ENCODE measurements around the gene FARP2. TPM values are rescaled to one million over a fixed set of nuclear protein-coding genes. Genes with fewer than 3 reads are reported as not detected.

The FARP2 gene
- total and polyA plus RNA-seq, 2 of the 13 experiments (the other 11 are each of a cell fraction or from before 2014, with no cell fraction given) = 28.0 to 45.4 TPM

DNA sequence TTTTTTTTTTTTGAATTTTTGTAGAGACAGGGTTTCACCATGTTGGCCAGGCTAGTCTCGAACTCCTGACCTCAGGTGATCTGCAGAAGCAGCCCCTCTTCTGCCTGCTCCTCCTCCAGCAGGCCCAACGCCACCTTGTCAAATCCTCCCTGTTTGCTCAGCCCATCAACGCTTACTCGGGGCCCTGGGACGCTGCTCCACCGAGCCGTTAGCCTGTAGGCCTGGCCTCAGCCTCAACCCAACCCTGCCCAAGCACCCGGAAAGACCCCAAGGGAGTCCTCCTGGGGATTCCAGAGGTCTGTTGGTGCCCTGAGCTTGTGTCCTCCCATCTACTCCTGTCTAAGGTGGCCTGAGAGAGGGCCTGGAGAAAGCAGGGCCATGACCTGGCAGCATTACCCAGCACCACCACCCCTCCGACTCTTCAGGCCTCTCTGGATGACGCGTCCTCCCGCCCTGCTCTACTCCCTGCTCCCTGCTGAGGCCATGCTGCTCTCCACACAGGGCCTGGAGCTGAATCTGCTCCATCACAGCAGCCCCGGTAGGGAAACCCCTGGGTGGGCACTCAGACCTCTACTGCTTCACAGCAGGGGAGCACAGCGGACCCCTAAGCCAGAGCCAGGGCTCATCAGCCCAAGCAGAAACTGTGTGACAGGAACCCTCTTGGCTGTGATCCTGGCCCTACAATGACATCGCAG is 149.1 kb downstream of the FARP2 start (continued):
- TF ChIP-seq, protein P1, sequence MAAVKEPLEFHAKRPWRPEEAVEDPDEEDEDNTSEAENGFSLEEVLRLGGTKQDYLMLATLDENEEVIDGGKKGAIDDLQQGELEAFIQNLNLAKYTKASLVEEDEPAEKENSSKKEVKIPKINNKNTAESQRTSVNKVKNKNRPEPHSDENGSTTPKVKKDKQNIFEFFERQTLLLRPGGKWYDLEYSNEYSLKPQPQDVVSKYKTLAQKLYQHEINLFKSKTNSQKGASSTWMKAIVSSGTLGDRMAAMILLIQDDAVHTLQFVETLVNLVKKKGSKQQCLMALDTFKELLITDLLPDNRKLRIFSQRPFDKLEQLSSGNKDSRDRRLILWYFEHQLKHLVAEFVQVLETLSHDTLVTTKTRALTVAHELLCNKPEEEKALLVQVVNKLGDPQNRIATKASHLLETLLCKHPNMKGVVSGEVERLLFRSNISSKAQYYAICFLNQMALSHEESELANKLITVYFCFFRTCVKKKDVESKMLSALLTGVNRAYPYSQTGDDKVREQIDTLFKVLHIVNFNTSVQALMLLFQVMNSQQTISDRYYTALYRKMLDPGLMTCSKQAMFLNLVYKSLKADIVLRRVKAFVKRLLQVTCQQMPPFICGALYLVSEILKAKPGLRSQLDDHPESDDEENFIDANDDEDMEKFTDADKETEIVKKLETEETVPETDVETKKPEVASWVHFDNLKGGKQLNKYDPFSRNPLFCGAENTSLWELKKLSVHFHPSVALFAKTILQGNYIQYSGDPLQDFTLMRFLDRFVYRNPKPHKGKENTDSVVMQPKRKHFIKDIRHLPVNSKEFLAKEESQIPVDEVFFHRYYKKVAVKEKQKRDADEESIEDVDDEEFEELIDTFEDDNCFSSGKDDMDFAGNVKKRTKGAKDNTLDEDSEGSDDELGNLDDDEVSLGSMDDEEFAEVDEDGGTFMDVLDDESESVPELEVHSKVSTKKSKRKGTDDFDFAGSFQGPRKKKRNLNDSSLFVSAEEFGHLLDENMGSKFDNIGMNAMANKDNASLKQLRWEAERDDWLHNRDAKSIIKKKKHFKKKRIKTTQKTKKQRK (IDR thresholded peaks at IDR 0.05; ENCODE audit: low read length) = no peak
- TF ChIP-seq, protein P2, sequence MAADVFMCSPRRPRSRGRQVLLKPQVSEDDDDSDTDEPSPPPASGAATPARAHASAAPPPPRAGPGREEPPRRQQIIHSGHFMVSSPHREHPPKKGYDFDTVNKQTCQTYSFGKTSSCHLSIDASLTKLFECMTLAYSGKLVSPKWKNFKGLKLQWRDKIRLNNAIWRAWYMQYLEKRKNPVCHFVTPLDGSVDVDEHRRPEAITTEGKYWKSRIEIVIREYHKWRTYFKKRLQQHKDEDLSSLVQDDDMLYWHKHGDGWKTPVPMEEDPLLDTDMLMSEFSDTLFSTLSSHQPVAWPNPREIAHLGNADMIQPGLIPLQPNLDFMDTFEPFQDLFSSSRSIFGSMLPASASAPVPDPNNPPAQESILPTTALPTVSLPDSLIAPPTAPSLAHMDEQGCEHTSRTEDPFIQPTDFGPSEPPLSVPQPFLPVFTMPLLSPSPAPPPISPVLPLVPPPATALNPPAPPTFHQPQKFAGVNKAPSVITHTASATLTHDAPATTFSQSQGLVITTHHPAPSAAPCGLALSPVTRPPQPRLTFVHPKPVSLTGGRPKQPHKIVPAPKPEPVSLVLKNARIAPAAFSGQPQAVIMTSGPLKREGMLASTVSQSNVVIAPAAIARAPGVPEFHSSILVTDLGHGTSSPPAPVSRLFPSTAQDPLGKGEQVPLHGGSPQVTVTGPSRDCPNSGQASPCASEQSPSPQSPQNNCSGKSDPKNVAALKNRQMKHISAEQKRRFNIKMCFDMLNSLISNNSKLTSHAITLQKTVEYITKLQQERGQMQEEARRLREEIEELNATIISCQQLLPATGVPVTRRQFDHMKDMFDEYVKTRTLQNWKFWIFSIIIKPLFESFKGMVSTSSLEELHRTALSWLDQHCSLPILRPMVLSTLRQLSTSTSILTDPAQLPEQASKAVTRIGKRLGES (CRISPR knock-in tag; IDR thresholded peaks at IDR 0.05; ENCODE audit: borderline replicate concordance) = no peak
- TF ChIP-seq NFE2L1 (CRISPR knock-in tag; IDR thresholded peaks at IDR 0.05; ENCODE audit: borderline replicate concordance) (no peak), ZNF563 (CRISPR knock-in tag; IDR thresholded peaks at IDR 0.05) (no peak), MTF2 (CRISPR knock-in tag; IDR thresholded peaks at IDR 0.05; ENCODE audit: borderline replicate concordance) (no peak), ZNF589 (CRISPR knock-in tag; conservative IDR thresholded peaks at IDR 0.05) (no peak), AGO2 (optimal IDR thresholded peaks at IDR 0.05; ENCODE audit: low read depth, low read length) (peak; percentile 79)
- TF ChIP-seq, protein P3, sequence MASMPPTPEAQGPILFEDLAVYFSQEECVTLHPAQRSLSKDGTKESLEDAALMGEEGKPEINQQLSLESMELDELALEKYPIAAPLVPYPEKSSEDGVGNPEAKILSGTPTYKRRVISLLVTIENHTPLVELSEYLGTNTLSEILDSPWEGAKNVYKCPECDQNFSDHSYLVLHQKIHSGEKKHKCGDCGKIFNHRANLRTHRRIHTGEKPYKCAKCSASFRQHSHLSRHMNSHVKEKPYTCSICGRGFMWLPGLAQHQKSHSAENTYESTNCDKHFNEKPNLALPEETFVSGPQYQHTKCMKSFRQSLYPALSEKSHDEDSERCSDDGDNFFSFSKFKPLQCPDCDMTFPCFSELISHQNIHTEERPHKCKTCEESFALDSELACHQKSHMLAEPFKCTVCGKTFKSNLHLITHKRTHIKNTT (CRISPR knock-in tag; IDR thresholded peaks at IDR 0.05) = no peak
- TF ChIP-seq, protein P4, sequence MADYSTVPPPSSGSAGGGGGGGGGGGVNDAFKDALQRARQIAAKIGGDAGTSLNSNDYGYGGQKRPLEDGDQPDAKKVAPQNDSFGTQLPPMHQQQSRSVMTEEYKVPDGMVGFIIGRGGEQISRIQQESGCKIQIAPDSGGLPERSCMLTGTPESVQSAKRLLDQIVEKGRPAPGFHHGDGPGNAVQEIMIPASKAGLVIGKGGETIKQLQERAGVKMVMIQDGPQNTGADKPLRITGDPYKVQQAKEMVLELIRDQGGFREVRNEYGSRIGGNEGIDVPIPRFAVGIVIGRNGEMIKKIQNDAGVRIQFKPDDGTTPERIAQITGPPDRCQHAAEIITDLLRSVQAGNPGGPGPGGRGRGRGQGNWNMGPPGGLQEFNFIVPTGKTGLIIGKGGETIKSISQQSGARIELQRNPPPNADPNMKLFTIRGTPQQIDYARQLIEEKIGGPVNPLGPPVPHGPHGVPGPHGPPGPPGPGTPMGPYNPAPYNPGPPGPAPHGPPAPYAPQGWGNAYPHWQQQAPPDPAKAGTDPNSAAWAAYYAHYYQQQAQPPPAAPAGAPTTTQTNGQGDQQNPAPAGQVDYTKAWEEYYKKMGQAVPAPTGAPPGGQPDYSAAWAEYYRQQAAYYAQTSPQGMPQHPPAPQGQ (CRISPR knock-in tag; IDR thresholded peaks at IDR 0.05; ENCODE audit: borderline replicate concordance) = no peak
- TF ChIP-seq, protein P5, sequence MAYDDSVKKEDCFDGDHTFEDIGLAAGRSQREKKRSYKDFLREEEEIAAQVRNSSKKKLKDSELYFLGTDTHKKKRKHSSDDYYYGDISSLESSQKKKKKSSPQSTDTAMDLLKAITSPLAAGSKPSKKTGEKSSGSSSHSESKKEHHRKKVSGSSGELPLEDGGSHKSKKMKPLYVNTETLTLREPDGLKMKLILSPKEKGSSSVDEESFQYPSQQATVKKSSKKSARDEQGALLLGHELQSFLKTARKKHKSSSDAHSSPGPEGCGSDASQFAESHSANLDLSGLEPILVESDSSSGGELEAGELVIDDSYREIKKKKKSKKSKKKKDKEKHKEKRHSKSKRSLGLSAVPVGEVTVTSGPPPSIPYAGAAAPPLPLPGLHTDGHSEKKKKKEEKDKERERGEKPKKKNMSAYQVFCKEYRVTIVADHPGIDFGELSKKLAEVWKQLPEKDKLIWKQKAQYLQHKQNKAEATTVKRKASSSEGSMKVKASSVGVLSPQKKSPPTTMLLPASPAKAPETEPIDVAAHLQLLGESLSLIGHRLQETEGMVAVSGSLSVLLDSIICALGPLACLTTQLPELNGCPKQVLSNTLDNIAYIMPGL (CRISPR knock-in tag; IDR thresholded peaks at IDR 0.05; ENCODE audit: borderline replicate concordance in 1 of 2, low read depth in 1 of 2) = no peak
- TF ChIP-seq, protein P6, sequence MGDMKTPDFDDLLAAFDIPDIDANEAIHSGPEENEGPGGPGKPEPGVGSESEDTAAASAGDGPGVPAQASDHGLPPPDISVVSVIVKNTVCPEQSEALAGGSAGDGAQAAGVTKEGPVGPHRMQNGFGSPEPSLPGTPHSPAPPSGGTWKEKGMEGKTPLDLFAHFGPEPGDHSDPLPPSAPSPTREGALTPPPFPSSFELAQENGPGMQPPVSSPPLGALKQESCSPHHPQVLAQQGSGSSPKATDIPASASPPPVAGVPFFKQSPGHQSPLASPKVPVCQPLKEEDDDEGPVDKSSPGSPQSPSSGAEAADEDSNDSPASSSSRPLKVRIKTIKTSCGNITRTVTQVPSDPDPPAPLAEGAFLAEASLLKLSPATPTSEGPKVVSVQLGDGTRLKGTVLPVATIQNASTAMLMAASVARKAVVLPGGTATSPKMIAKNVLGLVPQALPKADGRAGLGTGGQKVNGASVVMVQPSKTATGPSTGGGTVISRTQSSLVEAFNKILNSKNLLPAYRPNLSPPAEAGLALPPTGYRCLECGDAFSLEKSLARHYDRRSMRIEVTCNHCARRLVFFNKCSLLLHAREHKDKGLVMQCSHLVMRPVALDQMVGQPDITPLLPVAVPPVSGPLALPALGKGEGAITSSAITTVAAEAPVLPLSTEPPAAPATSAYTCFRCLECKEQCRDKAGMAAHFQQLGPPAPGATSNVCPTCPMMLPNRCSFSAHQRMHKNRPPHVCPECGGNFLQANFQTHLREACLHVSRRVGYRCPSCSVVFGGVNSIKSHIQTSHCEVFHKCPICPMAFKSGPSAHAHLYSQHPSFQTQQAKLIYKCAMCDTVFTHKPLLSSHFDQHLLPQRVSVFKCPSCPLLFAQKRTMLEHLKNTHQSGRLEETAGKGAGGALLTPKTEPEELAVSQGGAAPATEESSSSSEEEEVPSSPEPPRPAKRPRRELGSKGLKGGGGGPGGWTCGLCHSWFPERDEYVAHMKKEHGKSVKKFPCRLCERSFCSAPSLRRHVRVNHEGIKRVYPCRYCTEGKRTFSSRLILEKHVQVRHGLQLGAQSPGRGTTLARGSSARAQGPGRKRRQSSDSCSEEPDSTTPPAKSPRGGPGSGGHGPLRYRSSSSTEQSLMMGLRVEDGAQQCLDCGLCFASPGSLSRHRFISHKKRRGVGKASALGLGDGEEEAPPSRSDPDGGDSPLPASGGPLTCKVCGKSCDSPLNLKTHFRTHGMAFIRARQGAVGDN (CRISPR knock-in tag; IDR thresholded peaks at IDR 0.05) = peak; percentile 35; the same call in 1 of the 2 replicates

Measured in HepG2 (cell line).